ENCODE data around the gene IER5L. TPM values are rescaled to one million over a fixed set of nuclear protein-coding genes. Genes with fewer than 3 reads are reported as not detected.

The IER5L gene
- polyA plus RNA-seq, 1 of the 3 experiments (the other 2 are of a cell fraction) = 16.2 TPM

- Histone ChIP-seq H3K36me3 (replicated peaks in 1 of 2; ENCODE audit: control insufficient read depth in 1 of 2, insufficient read depth in 2 of 2, low read length in 1 of 2) (no peaks in the 10 kb centered on the region), H4K20me1 (ENCODE audit: insufficient read depth) (no peaks in the 10 kb centered on the region), H3K4me2 (no peak overlapping the region), H3K9me3 (no peaks in the 10 kb centered on the region), H3K79me2 (ENCODE audit: insufficient read depth) (no peaks in the 10 kb centered on the region), H3K4me1 (ENCODE audit: control insufficient read depth in 1 of 2, insufficient read depth in 2 of 2, low read depth in 1 of 2, low read length in 1 of 2) (peaks cover 0 to 17% of the 10 kb centered on the region in 2 experiments; a peak in 1 of 4 replicates), H2AFZ (ENCODE audit: low read depth) (no peak overlapping the region), H3F3A (replicated peaks; ENCODE audit: insufficient read depth) (peaks cover 3% of the 10 kb centered on the region), H3K4me3 (ENCODE audit: low read depth in 2 of 2, low read length in 1 of 2) (no peak overlapping the region), H3K27ac (ENCODE audit: low read depth in 2 of 2, low read length in 1 of 2) (no peak overlapping the region), H3K9me2 (no peaks in the 10 kb centered on the region), H3K27me3 (ENCODE audit: insufficient read depth) (no peaks in the 10 kb centered on the region), H3K9ac (no peak overlapping the region)
- POLR2A ChIA-PET = no interaction called here
- no peak for DNase-seq
- WGBS (ENCODE audit: low lambda C conversion rate) = 97% methylated on average over 6 of the region's 6 CpGs
- CTCF ChIA-PET = no interaction called here
- no peak for TF ChIP-seq RFX5 (IDR thresholded peaks at IDR 0.05; ENCODE audit: low read length)
These were observed 22.2 kb upstream of the IER5L start for GRCh38 chr9:129200255-129200654.

GRCh38 chr9:129199044-129199435, 21.0 kb upstream of the IER5L start:
- ChIA-PET POLR2A (no interaction called here), CTCF (interaction anchor here (1.5 kb wide), 1 partner anchor 412 kb away, joined by 5 read pairs; no protein-coding TSS in a partner anchor)
- Histone ChIP-seq H3K9ac (no peak overlapping the region), H3K36me3 (replicated peaks in 1 of 2; ENCODE audit: control insufficient read depth in 1 of 2, insufficient read depth in 2 of 2, low read length in 1 of 2) (no peaks in the 10 kb centered on the region), H2AFZ (ENCODE audit: low read depth) (no peak overlapping the region), H3K79me2 (ENCODE audit: insufficient read depth) (no peaks in the 10 kb centered on the region), H3K27ac (ENCODE audit: low read depth in 2 of 2, low read length in 1 of 2) (no peak overlapping the region), H3K9me2 (no peaks in the 10 kb centered on the region), H4K20me1 (ENCODE audit: insufficient read depth) (no peaks in the 10 kb centered on the region), H3K9me3 (no peaks in the 10 kb centered on the region), H3K4me3 (ENCODE audit: low read depth in 2 of 2, low read length in 1 of 2) (no peak overlapping the region), H3F3A (replicated peaks; ENCODE audit: insufficient read depth) (peaks cover 3% of the 10 kb centered on the region), H3K4me1 (ENCODE audit: control insufficient read depth in 1 of 2, insufficient read depth in 2 of 2, low read depth in 1 of 2, low read length in 1 of 2) (peaks cover 0 to 14% of the 10 kb centered on the region in 2 experiments; a peak in 1 of 4 replicates), H3K4me2 (no peak overlapping the region), H3K27me3 (ENCODE audit: insufficient read depth) (no peaks in the 10 kb centered on the region)
- WGBS (ENCODE audit: low lambda C conversion rate) = 80% methylated on average over 7 of the region's 7 CpGs
- no peak for DNase-seq
- TF ChIP-seq USF2 (IDR thresholded peaks at IDR 0.05; ENCODE audit: borderline replicate concordance, low read depth, low read length) (no peak), MEF2A (IDR thresholded peaks at IDR 0.05; ENCODE audit: borderline replicate concordance, low read depth) (no peak), RCOR1 (IDR thresholded peaks at IDR 0.05; ENCODE audit: low read length) (no peak), GATA2 (CRISPR knock-in tag; IDR thresholded peaks at IDR 0.05) (no peak), NFIC (IDR thresholded peaks at IDR 0.05; ENCODE audit: borderline replicate concordance) (no peak), GABPA (IDR thresholded peaks at IDR 0.05; ENCODE audit: low read depth) (no peak), CHD2 (IDR thresholded peaks at IDR 0.05; ENCODE audit: low read length, partially characterized antibody) (no peak), MAX (IDR thresholded peaks at IDR 0.05; ENCODE audit: low read depth) (no peak), USF1 (IDR thresholded peaks at IDR 0.05; ENCODE audit: borderline replicate concordance, low read depth) (no peak), EP300 (IDR thresholded peaks at IDR 0.05; ENCODE audit: borderline replicate concordance in 1 of 2, low read depth in 1 of 2, low read length in 1 of 2) (no peak), POLR2AphosphoS5 (IDR thresholded peaks at IDR 0.05; ENCODE audit: low read depth, low read length) (no peak), PBX3 (IDR thresholded peaks at IDR 0.05) (no peak), FOSL2 (IDR thresholded peaks at IDR 0.05; ENCODE audit: borderline replicate concordance, low read depth) (no peak), RAD21 (IDR thresholded peaks at IDR 0.05; ENCODE audit: low read length) (no peak), YY1 (IDR thresholded peaks at IDR 0.05; ENCODE audit: low read depth) (no peak), EZH2phosphoT487 (IDR thresholded peaks at IDR 0.05; ENCODE audit: borderline replicate concordance, low read depth) (no peak), TAF1 (IDR thresholded peaks at IDR 0.05; ENCODE audit: borderline replicate concordance, low read depth, low read length) (no peak), ZBTB33 (IDR thresholded peaks at IDR 0.05; ENCODE audit: borderline replicate concordance, low read depth) (no peak), TEAD4 (IDR thresholded peaks at IDR 0.05; ENCODE audit: borderline replicate concordance, insufficient read depth) (no peak), SIN3A (IDR thresholded peaks at IDR 0.05; ENCODE audit: borderline replicate concordance, low read depth, low read length) (no peak)

Data from SK-N-SH (cell line).